IMR-90 (cell line): ENCODE measurements around the gene ADPRM. TPM values are rescaled to one million over a fixed set of nuclear protein-coding genes. Genes with fewer than 3 reads are reported as not detected.

Experiments used
- ATAC-seq: fragments of 200-7000 bp; cut with Tn5 transposase; 2 replicates; pipeline ENCODE4 v1.9.1; 2020; ENCODE audit warnings: low read depth, mild to moderate bottlenecking, moderate library complexity
- BruUV-seq: library from RNA; stranded (reverse); fragments of 400-500 nt; replicated peaks from 2 replicates; lab custom pipeline; 2021; lab: Mats Ljungman, UMichigan
- CTCF ChIA-PET: fragments of 300-600 bp; formaldehyde crosslinking; extraction: SDS; loops from one replicate; lab custom pipeline; 2021; ENCODE audit warnings: antibody characterized with exemption; lab: Yijun Ruan, JAX
- POLR2A ChIA-PET: fragments of 300-600 bp; sonication (Branson Sonifier 250); formaldehyde crosslinking; loops from one replicate; lab custom pipeline; 2022; ENCODE audit warnings: antibody characterized with exemption; ENCODE audit not compliant: unreplicated experiment; lab: Charles Lee
- DNase-seq: peaks from one replicate; pipeline ENCODE4 v3.0.0; 2013
- H2AFZ ChIP-seq: replicated peaks from 2 replicates; pipeline ENCODE3; 2013; ENCODE audit warnings: low read length, mild to moderate bottlenecking; ENCODE audit not compliant: poor library complexity
- H2AK5ac ChIP-seq: 2 replicates; pipeline ENCODE4 v1.6.1; 2013; ENCODE audit warnings: low read depth, low read length, inconsistent platforms
- H2AK9ac ChIP-seq: replicated peaks from 2 replicates; pipeline ENCODE3; 2013; ENCODE audit warnings: mild to moderate bottlenecking, low read depth, low read length, moderate library complexity; ENCODE audit not compliant: poor library complexity
- H2BK120ac ChIP-seq: 2 replicates; pipeline ENCODE4 v1.6.1; 2013; ENCODE audit warnings: low read depth, low read length, inconsistent platforms
- H2BK15ac ChIP-seq: 3 replicates; pipeline ENCODE4 v1.6.1; 2013; ENCODE audit warnings: low read depth, low read length, inconsistent platforms
- H2BK20ac ChIP-seq: 2 replicates; pipeline ENCODE4 v1.6.1; 2013; ENCODE audit warnings: low read depth, mild to moderate bottlenecking, inconsistent platforms, low read length, moderate library complexity
- H2BK5ac ChIP-seq: 2 replicates; pipeline ENCODE4 v1.6.1; 2013; ENCODE audit warnings: mild to moderate bottlenecking, low read depth, low read length, inconsistent platforms; ENCODE audit not compliant: poor library complexity, severe bottlenecking
- H3K14ac ChIP-seq: replicated peaks from 2 replicates; pipeline ENCODE4 v1.6.1; 2013; ENCODE audit warnings: low read depth, low read length, inconsistent platforms
- H3K18ac ChIP-seq: 2 replicates; pipeline ENCODE4 v1.6.1; 2013; ENCODE audit warnings: low read depth, low read length, control low read depth
- H3K23ac ChIP-seq: 2 replicates; pipeline ENCODE4 v1.6.1; 2013; ENCODE audit warnings: low read depth, low read length, inconsistent platforms
- H3K27ac ChIP-seq: 2 replicates; pipeline ENCODE4 v1.5.1; 2013; ENCODE audit warnings: mild to moderate bottlenecking, control low read depth, low read length; ENCODE audit not compliant: insufficient read depth
- H3K27me3 ChIP-seq: 2 replicates; pipeline ENCODE4 v1.6.1; 2013; ENCODE audit warnings: low read length; ENCODE audit not compliant: control insufficient read depth, insufficient read depth
- H3K36me3 ChIP-seq: 2 replicates; pipeline ENCODE4 v1.6.1; 2013; ENCODE audit warnings: low read length, mixed read lengths; ENCODE audit not compliant: control insufficient read depth, insufficient read depth
- H3K4ac ChIP-seq: 2 replicates; pipeline ENCODE4 v1.6.1; 2013; ENCODE audit warnings: low read depth, low read length, inconsistent platforms
- H3K4me1 ChIP-seq: 2 replicates; pipeline ENCODE4 v1.6.1; 2013; ENCODE audit warnings: low read length, mixed read lengths; ENCODE audit not compliant: control insufficient read depth, insufficient read depth
- H3K4me2 ChIP-seq: 2 replicates; pipeline ENCODE4 v1.6.1; 2013; ENCODE audit warnings: low read depth, mild to moderate bottlenecking, control low read depth, low read length, moderate library complexity
- H3K4me3 ChIP-seq: 2 replicates; pipeline ENCODE4 v1.5.1; 2013; ENCODE audit warnings: low read depth, mild to moderate bottlenecking, control low read depth, low read length, moderate library complexity; ENCODE audit not compliant: insufficient read depth
- H3K56ac ChIP-seq: 2 replicates; pipeline ENCODE4 v1.6.1; 2013; ENCODE audit warnings: low read length, inconsistent platforms; ENCODE audit not compliant: insufficient read depth; ENCODE audit errors: extremely low read depth
- H3K79me1 ChIP-seq, 2 experiments: 2 replicates each; pipeline ENCODE4 v1.6.1; 2013; ENCODE audit warnings: low read length in 2 of 2, inconsistent platforms in 1 of 2, low read depth in 1 of 2
- H3K9ac ChIP-seq: 2 replicates; pipeline ENCODE4 v1.6.1; 2013; ENCODE audit warnings: low read depth, low read length, control low read depth
- H3K9me1 ChIP-seq: 2 replicates; pipeline ENCODE4 v1.6.1; 2013; ENCODE audit warnings: low read length, inconsistent platforms; ENCODE audit not compliant: insufficient read depth
- H3K9me3 ChIP-seq: 2 replicates; pipeline ENCODE4 v1.6.1; 2013; ENCODE audit warnings: low read length; ENCODE audit not compliant: control insufficient read depth, insufficient read depth
- H4K20me1 ChIP-seq: 2 replicates; pipeline ENCODE4 v1.6.1; 2013; ENCODE audit warnings: low read length, inconsistent platforms; ENCODE audit not compliant: insufficient read depth
- H4K5ac ChIP-seq: 2 replicates; pipeline ENCODE4 v1.6.1; 2013; ENCODE audit warnings: mild to moderate bottlenecking, low read depth, low read length, control low read depth
- H4K8ac ChIP-seq, 2 experiments: 2 replicates each; pipeline ENCODE4 v1.6.1; 2013; ENCODE audit warnings: low read depth in 2 of 2, low read length in 2 of 2, control low read depth in 1 of 2, inconsistent platforms in 1 of 2
- H4K91ac ChIP-seq: 2 replicates; pipeline ENCODE4 v1.6.1; 2013; ENCODE audit warnings: low read depth, low read length, inconsistent platforms; ENCODE audit not compliant: insufficient read depth
- CEBPB ChIP-seq: IDR thresholded peaks from 2 replicates; pipeline ENCODE4 v1.6.1; 2012; ENCODE audit warnings: low read depth, low read length, improper control_type of control experiment
- POLR2A ChIP-seq: IDR thresholded peaks from 2 replicates; pipeline ENCODE4 v1.6.1; 2012; ENCODE audit warnings: mild to moderate bottlenecking, low read depth, low read length
- RAD21 ChIP-seq: IDR thresholded peaks from 2 replicates; pipeline ENCODE4 v1.6.1; 2012; ENCODE audit warnings: low read length, improper control_type of control experiment
- WGBS, 2 experiments: methylation state at CpG; one replicate each; pipeline versions ENCODE4 v1.1.5 to v1.1.7; 2013; ENCODE audit warnings: missing lambda C conversion rate in 2 of 2; ENCODE audit not compliant: insufficient read length in 1 of 2; ENCODE audit errors: extremely low coverage in 2 of 2; 5-methylcytosine and 5-hydroxymethylcytosine counted together
- dilution Hi-C: fragments of 300-500 bp; cut with HindIII; formaldehyde crosslinking; loops from one replicate; pipeline ENCODE4 v1.14.3; 2018; ENCODE audit warnings: low sequenced_read_pairs; ENCODE audit not compliant: unreplicated experiment
- in situ Hi-C: fragments of 300-500 bp; cut with MboI; formaldehyde crosslinking; loops from 3 replicates; pipeline ENCODE4 v1.14.3; 2019; ENCODE audit warnings: low sequenced_read_pairs, inconsistent platforms, mixed read lengths
- intact Hi-C: fragments of 100-400 bp; cut with micrococcal nuclease; formaldehyde crosslinking; loops from 2 replicates; pipeline ENCODE4 v1.10.0; 2022
- polyA plus RNA-seq, 3 experiments: library from polyadenylated mRNA; depleted of rRNA; stranded (reverse); fragments of >200 nt; gene quantifications; 2 replicates each; pipeline ENCODE4 v1.2.3, GENCODE V29; 2012; ENCODE audit warnings: low replicate concordance in 1 of 3
- total RNA-seq: library from RNA; depleted of rRNA; stranded (reverse); fragments of >200 nt; gene quantifications from 2 replicates; pipeline ENCODE4 v1.2.3, GENCODE V29; 2012
- TF ChIP-seq, protein P1 (sequence below): fragments of 150-350 bp; IDR thresholded peaks from 2 replicates; pipeline ENCODE4 v1.6.1; 2016; ENCODE audit warnings: low read depth, mild to moderate bottlenecking, low read length, moderate library complexity, borderline replicate concordance

ADPRM gene
- total and polyA plus RNA-seq, 2 of the 4 experiments (the other 2 are of a cell fraction) = 7.4 to 12.2 TPM

DNA sequence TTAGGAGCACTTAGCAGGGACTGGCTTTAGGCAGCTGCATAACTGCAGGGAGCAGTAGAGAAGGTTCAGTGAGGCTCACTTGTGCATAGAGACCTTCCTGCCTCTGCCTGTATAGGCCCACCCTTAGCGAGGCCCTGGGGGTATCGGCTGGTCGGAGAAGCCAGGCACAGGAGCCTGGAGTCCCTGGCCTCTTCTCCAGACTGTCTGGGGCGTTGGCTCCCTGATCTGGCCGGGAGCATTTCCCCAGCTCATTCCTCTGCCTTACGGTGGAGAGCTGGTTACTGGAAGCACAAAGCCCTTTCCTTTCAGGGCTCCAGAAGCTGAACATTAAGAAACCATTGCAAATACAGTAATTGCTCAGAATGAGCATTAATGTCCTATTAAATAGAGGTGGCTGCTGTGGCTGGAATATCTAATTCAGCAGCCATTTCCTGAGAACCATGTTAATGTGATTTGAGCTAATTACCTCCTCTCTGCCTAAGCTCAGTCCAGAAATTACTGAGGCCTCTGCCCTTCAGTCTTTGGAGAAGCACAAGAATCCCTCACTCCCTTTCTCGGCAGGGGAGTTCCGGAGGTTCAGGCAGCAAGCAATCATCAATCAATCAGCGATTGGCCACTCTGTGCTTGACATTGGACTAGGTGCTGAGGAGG lies 51.3 kb downstream of the ADPRM start:
- Histone ChIP-seq H3K56ac (no peak overlapping the region), H2BK20ac (no peak overlapping the region), H3K36me3 (no peaks in the 10 kb centered on the region), H3K4me2 (no peak overlapping the region), H4K91ac (no peak overlapping the region), H3K27ac (no peak overlapping the region), H2BK15ac (no peak overlapping the region), H3K9me3 (no peaks in the 10 kb centered on the region), H3K79me1 (no peaks in the 10 kb centered on the region), H3K4ac (no peak overlapping the region), H4K20me1 (no peaks in the 10 kb centered on the region), H4K5ac (no peak overlapping the region), H3K27me3 (peaks cover 10% of the 10 kb centered on the region; the same call in 1 of the 2 replicates), H3K4me1 (no peaks in the 10 kb centered on the region), H3K9ac (no peak overlapping the region), H2AK5ac (no peak overlapping the region), H2AK9ac (no peak overlapping the region), H3K23ac (no peak overlapping the region), H3K9me1 (no peaks in the 10 kb centered on the region), H2AFZ (no peak overlapping the region), H2BK5ac (no peak overlapping the region), H3K4me3 (no peak overlapping the region), H2BK120ac (no peak overlapping the region), H3K18ac (no peak overlapping the region), H4K8ac (no peak overlapping the region), H3K14ac (no peak overlapping the region)
- ChIA-PET POLR2A (no interaction called here), CTCF (no interaction called here)
- no CpG with 5 or more reads among the region's 9 CpGs for WGBS, 2 experiments
- TF ChIP-seq CEBPB (no peak), POLR2A (no peak), RAD21 (no peak)
- TF ChIP-seq, protein P1, sequence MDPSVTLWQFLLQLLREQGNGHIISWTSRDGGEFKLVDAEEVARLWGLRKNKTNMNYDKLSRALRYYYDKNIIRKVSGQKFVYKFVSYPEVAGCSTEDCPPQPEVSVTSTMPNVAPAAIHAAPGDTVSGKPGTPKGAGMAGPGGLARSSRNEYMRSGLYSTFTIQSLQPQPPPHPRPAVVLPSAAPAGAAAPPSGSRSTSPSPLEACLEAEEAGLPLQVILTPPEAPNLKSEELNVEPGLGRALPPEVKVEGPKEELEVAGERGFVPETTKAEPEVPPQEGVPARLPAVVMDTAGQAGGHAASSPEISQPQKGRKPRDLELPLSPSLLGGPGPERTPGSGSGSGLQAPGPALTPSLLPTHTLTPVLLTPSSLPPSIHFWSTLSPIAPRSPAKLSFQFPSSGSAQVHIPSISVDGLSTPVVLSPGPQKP = no peak
- dilution Hi-C loops = no loop called here
- in situ Hi-C loops = no loop called here
- BruUV-seq = no TSS peak
- intact Hi-C loops = no loop called here
- ATAC-seq = no peak
- DNase-seq = no peak
